HG03066 (cell line): ENCODE measurements around the gene SHISA5.
"Not testable (repeated sequence)": the region's sequence is repeated elsewhere in the genome, so short reads cannot be mapped to it uniquely, and the experiment has no call there.

Source experiments
- ATAC-seq: cut with Tn5 transposase; IDR thresholded peaks from one replicate; pipeline ENCODE4 v1.9.1; 2021; ENCODE audit warnings: low read depth; ENCODE audit not compliant: unreplicated experiment

The SHISA5 gene

GRCh38 chr3:48521635-48522034 is 17.7 kb upstream of the SHISA5 start:
- ATAC-seq: no peak

DNA sequence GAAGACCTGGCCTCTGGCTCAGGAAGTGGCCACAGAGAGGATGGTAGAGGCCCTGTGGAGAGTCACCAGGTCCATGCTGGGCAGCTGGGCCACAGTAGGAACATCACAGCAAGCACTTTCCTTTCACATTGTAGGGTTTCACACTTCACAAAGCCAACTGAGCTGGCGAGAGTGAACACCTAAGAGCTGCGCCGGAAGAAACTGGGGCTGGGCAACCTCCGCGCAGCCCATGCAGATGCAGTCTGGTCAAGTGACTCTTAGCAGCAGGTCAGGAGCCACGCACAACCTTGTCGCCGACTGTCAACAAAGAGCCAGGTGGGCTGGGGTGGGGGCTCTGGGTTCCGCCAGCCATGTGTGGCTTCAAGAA is 15.3 kb upstream of the SHISA5 start:
- ATAC-seq: no peak

DNA sequence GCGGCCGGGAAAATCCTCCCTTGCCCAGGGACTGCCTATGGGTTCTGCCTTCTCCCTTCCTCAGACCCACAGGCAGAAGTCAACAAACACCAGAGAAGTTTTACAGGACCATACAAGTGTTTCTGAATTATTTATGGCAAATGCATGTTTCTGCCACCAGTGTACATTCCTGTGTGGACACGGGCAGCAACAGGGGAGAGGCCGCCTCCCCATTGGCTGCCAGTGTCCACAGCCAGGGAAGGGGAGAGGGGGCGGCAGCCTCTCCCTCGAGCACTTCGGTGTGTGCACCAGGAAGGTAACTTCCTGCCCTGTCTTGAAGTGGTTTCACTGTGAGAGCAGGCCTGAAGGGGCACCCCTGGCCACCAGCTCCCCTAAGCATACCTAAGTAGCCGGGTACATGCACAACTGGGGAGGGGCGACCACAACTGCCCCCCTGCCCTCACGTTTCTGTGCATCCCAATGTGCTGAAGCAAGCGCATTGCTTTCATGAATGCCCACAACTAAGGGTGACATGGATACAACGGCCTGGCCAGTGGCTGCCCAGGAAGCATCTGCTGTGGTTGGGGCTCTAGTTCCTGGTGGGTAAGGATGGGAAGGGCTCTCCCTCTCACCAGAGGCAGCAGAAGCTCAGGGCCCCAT is 14.8 kb upstream of the SHISA5 start:
- ATAC-seq: no peak

DNA sequence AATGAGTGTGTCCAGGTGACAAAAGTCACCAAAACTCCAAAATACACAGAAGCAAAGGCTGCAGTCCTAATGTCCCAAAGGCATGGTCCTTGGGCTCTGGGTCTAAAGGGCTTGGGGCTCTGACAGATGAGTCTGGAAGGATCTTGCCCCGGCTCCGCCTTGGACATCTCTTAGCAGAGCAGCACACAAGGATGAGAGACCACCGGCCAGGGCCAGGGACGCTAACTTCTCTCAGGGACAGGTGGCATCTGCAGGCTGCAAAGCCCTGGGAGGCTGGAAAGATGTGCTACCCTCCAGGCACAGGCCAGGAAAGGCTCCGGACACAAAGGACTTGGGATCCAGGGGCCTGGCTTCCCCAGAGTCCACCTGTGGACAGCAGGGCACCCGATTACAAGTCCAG is 14.1 kb upstream of the SHISA5 start:
- no peak for ATAC-seq

DNA sequence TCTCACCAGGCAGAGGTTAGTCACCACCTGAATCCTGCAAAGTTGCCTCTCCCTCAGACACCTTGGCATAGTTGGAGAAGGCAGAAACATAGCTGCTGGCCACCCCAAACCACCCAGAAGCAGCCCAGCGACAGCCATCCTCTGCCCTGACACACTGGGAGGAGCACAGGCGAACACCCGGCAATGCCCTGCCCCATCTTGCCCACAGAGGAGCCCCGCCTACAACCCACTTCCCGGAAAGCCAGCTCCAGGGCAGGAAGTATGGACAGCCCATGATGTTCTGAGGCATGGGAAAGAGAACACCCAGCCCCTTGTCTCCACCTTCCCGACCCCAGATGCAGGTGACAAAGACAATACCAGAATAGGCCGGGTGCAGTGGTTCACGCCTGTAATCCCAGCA is 12.6 kb upstream of the SHISA5 start:
- ATAC-seq: no peak

DNA sequence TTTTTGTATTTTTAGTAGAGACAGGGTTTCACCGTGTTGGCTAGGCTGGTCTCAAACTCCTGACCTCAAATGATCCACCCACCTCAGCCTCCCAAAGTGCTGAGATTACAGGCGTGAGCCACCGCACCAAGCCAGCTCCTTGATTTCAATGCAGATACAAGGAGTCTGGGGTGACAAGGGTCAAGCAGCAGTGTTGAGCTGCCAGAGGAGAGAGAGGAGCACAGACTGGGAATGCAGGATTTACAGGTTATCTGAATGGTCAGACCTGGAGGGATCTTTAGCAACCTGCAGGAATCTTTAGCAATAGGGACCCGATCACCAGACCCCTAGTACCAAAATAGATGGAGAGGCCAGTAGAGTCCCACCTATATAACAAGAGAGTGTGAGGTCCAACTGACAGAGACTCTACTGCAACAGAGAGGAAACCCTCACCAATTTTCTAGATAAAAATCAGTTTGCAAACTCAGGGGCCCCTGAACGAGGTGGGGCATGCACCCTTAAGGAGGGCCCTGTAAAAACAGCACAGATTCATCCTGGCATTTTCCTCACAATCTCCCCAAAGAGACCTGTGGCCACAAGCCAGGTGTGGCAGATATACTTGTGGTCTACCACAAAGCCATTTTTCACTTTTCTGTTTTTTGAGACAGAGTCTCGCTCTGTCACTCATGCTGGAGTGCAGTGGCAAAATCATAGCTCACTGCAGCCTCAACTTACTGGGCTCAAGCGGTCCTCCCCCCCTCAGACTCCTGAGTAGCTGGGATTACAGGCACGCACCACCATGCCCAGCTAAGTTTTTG is 10.7 kb upstream of the SHISA5 start:
- no peak for ATAC-seq

GRCh38 chr3:48511551-48511950 is 7.6 kb upstream of the SHISA5 start:
- ATAC-seq: no peak

GRCh38 chr3:48507256-48508061 is 3.5 kb upstream of the SHISA5 start:
- no peak for ATAC-seq

- ATAC-seq: no peak
Measured at GRCh38 chr3:48505968-48506504, 2.1 kb upstream of the SHISA5 start.

- no peak for ATAC-seq
Measured at GRCh38 chr3:48505146-48505545, 1.2 kb upstream of the SHISA5 start.

DNA sequence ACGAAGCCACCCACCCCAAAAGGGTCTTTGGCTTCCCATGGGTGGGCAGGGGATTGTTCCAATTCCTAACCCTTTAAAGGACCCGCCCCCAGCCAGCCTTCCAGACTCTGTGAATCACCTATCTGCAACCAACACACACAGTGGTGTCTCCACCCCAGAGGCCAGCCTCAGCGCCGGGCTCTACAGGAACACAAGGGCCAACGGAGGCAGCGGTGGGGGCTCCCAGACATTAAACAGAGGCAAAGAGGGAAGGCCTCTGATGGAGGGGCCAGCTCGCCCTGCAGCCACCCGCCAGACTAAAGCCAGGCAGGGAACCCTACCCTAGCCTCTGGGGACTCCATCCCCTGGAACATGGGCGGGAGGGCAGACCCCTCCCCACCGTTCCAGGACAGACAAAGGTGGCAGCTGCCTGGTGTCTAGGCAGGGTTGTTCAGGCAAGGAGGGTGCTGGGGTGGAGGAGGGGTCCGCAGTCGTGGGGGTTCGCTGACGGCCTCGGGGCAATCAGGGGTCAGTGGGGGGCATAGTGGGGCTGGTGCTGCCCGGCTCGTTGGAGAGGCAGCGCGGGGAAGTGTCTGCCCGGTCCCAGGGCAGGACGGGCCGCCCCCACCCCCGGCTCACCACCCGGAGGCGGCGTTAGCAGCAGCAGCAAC is 448 bp downstream of the SHISA5 start:
- ATAC-seq: no peak

GRCh38 chr3:48502728-48503168 is 1.2 kb downstream of the SHISA5 start:
- ATAC-seq: no peak

DNA sequence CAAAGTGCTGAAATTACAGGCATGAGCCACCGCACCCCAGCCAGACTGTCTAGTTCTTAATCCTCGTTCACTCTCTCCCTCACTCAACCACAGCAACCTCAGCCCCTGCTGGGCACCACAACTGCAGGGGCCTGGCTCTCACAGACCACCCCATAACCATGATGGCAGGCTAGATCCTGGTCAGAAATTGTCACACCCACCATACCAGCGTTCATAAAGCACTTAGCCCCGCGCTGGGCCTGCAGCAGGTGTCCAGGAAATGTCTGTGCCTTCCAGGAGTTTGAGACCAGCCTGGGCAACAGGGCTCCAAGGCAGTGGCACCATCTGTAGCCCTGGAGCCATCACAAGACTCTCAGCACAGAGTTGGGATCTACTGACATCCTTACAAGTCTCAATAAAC is 1.9 kb downstream of the SHISA5 start:
- ATAC-seq: no peak

DNA sequence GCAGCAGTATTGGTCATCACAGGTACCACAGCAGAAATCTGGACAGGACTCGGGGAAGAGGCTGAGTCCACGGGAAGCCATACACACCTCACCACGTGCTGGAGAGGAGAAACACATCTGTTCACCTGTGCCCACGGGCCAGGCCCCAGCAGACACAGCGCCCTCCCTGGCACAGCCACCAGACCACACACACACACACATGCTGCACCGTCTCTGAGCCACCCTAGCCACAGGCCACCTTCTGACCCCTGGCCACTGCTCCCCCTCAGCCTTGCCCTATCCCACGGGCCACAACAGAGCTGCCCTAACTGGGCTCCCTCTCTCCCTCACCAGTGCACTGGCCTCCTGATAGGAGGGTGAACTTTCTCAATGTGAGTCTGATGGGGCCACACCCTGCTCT is 2.8 kb downstream of the SHISA5 start:
- no peak for ATAC-seq

- no peak for ATAC-seq
Measured at GRCh38 chr3:48500656-48501055, 3.3 kb downstream of the SHISA5 start.

GRCh38 chr3:48493203-48493501 is 10.8 kb downstream of the SHISA5 start:
- no peak for ATAC-seq

GRCh38 chr3:48492461-48493202 is 11.3 kb downstream of the SHISA5 start:
- ATAC-seq: no peak

DNA sequence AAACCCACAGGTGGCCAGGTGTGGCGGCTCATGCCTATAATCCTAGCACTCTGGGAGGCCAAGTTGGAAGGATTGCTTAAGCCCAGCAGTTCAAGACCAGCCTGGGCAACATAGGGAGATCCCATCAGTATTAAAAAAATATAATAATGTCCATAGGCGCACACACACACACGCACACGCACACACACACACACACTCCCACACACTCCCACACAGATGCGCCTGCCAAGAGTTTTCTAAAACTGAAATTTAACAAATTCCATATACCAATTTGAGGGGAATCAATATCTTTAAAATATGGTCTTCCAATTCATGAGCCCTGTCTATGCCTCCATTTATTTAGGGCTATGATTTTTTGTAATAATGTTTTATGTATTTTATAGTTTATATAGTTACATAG is 17.0 kb downstream of the SHISA5 start:
- no peak for ATAC-seq

GRCh38 chr3:48482822-48483221 is 21.2 kb downstream of the SHISA5 start:
- not testable (repeated sequence) for ATAC-seq

- not testable (repeated sequence) for ATAC-seq
Measured at GRCh38 chr3:48480891-48481290, 23.1 kb downstream of the SHISA5 start.
